Testis (tissue), 3 donors: ENCODE measurements around the gene INSIG1. TPM values are rescaled to one million over a fixed set of nuclear protein-coding genes. Genes with fewer than 3 reads are reported as not detected.

Experiments
- DNase-seq: peaks from one replicate; pipeline ENCODE4 v3.0.0-alpha.2; 2019
- H3K27ac ChIP-seq, 2 donors: fragments of 200-600 bp; sonication (generic); one replicate each; pipeline ENCODE4 v1.5.1; 2019
- H3K27me3 ChIP-seq: fragments of 200-600 bp; sonication (generic); one replicate; pipeline ENCODE4 v1.5.1; 2019
- H3K36me3 ChIP-seq: fragments of 200-600 bp; sonication (generic); one replicate; pipeline ENCODE4 v1.5.1; 2017; ENCODE audit warnings: low read depth; ENCODE audit errors: missing control alignments
- H3K4me1 ChIP-seq: fragments of 200-600 bp; sonication (generic); one replicate; pipeline ENCODE4 v1.5.1; 2019
- H3K4me3 ChIP-seq, 2 donors: fragments of 200-600 bp; sonication (generic); one replicate each; pipeline ENCODE4 v1.5.1; 2017 to 2019
- H3K9me3 ChIP-seq: fragments of 200-600 bp; sonication (generic); one replicate; pipeline ENCODE4 v1.5.1; 2017
- CTCF ChIP-seq, 3 experiments: fragments of 450-650 bp in 2 of 3; fragments of 200-600 bp in 1 of 3; sonication (generic) in 1 of 3; IDR thresholded peaks; one replicate each; pipeline ENCODE4 v1.5.1; 2016 to 2019; ENCODE audit warnings: antibody characterized with exemption in 3 of 3, mild to moderate bottlenecking in 2 of 3, moderate library complexity in 1 of 3
- POLR2A ChIP-seq: fragments of 450-650 bp; IDR thresholded peaks from one replicate; pipeline ENCODE4 v1.6.1; 2017; ENCODE audit warnings: antibody characterized with exemption, mild to moderate bottlenecking, moderate library complexity
- WGBS, 2 donors: methylation state at CpG; one replicate each; pipeline ENCODE4 v1.1.5; 2018; 5-methylcytosine and 5-hydroxymethylcytosine counted together
- intact Hi-C: fragments of 100-400 bp; cut with DNase I; formaldehyde crosslinking; loops from one replicate; pipeline ENCODE4 v1.15.1; 2023; ENCODE audit warnings: low total_unique reads
- polyA plus RNA-seq: library from polyadenylated mRNA; stranded (reverse); fragments of 350-450 nt; fragmentation: Illumina TruSeq; extraction: RNeasy Lipid Tissue Mini Kit (QIAGEN cat#74804); gene quantifications from one replicate; pipeline ENCODE4 v1.2.3, GENCODE V29; 2014; ENCODE audit warnings: low read depth, low replicate concordance; ENCODE audit not compliant: insufficient read depth
- total RNA-seq, 2 donors: library from RNA; depleted of rRNA; stranded (reverse); fragments of >200 nt; gene quantifications; one replicate each; pipeline ENCODE4 v1.2.3, GENCODE V29; 2016

Gene INSIG1
- total and polyA plus RNA-seq, 3 donors from 2014 or later: 52.7 to 118 (median 89.7) TPM

- H3K4me1 ChIP-seq: peaks cover 2% of the 10 kb centered on the region
- intact Hi-C loops: no loop called here
- no peaks in the 10 kb centered on the region for H3K9me3 ChIP-seq
- TF ChIP-seq CTCF (IDR thresholded peaks at IDR 0.05) (no peak), POLR2A (no peak)
- no peak overlapping the region for H3K27ac ChIP-seq
- H3K27me3 ChIP-seq: no peaks in the 10 kb centered on the region
- no peak overlapping the region for H3K4me3 ChIP-seq
- no peaks in the 10 kb centered on the region for H3K36me3 ChIP-seq
- 78 to 92% methylated on average over 8 of the region's 8 CpGs for WGBS, 2 donors
- DNase-seq: no peak
These were observed 14.3 kb downstream of the INSIG1 start for GRCh38 chr7:155311826-155312537.

GRCh38 chr7:155312633-155313032 lies 15.0 kb downstream of the INSIG1 start:
- H3K4me1 ChIP-seq: no peaks in the 10 kb centered on the region

GRCh38 chr7:155313096-155313495 lies 15.4 kb downstream of the INSIG1 start:
- DNase-seq: no peak
- Histone ChIP-seq H3K9me3 (no peaks in the 10 kb centered on the region), H3K4me3 (no peak overlapping the region), H3K27me3 (no peaks in the 10 kb centered on the region), H3K27ac (no peak overlapping the region), H3K36me3 (no peaks in the 10 kb centered on the region), H3K4me1 (no peaks in the 10 kb centered on the region)
- intact Hi-C loops: no loop called here
- WGBS, 2 donors: 71 to 82% methylated on average over 7 to 8 of the region's 8 CpGs
- TF ChIP-seq CTCF (IDR thresholded peaks at IDR 0.05): no peak
- TF ChIP-seq POLR2A: no peak

More at GRCh38 chr7:155312633-155313032, 15.0 kb downstream of the INSIG1 start:
- intact Hi-C loops: no loop called here
- WGBS, 2 donors: 72 to 76% methylated on average over 7 of the region's 7 CpGs
- no peak for DNase-seq
- Histone ChIP-seq H3K36me3 (no peaks in the 10 kb centered on the region), H3K9me3 (no peaks in the 10 kb centered on the region), H3K27ac (no peak overlapping the region), H3K27me3 (no peaks in the 10 kb centered on the region), H3K4me3 (no peak overlapping the region)
- TF ChIP-seq POLR2A: no peak
- TF ChIP-seq CTCF (IDR thresholded peaks at IDR 0.05): no peak

- H3K9me3 ChIP-seq: no peaks in the 10 kb centered on the region
- DNase-seq: no peak
- no peaks in the 10 kb centered on the region for H3K4me1 ChIP-seq
- intact Hi-C loops: no loop called here
- no peak overlapping the region for H3K4me3 ChIP-seq
- no peaks in the 10 kb centered on the region for H3K27me3 ChIP-seq
- no peak overlapping the region for H3K27ac ChIP-seq
- TF ChIP-seq CTCF (IDR thresholded peaks at IDR 0.05) (no peak), POLR2A (no peak)
- WGBS, 2 donors: 78 to 83% methylated on average over 8 of the region's 8 CpGs
- H3K36me3 ChIP-seq: no peaks in the 10 kb centered on the region
These were observed 18.3 kb downstream of the INSIG1 start for GRCh38 chr7:155315977-155316376.
